IPS-NIHi7 (cell line): ENCODE data around the gene SIL1.

Experiments
- DNase-seq: peaks from one replicate; pipeline ENCODE4 v3.0.0; 2012; ENCODE audit warnings: mixed read lengths; ENCODE audit errors: extremely low spot score

Gene SIL1

GRCh38 chr5:138961729-138962128 lies 236.4 kb downstream of the SIL1 start:
- DNase-seq: no peak

- DNase-seq: no peak
Observed at GRCh38 chr5:138961221-138961620, 236.9 kb downstream of the SIL1 start.

GRCh38 chr5:138960145-138960692 lies 237.9 kb downstream of the SIL1 start:
- no peak for DNase-seq

DNA sequence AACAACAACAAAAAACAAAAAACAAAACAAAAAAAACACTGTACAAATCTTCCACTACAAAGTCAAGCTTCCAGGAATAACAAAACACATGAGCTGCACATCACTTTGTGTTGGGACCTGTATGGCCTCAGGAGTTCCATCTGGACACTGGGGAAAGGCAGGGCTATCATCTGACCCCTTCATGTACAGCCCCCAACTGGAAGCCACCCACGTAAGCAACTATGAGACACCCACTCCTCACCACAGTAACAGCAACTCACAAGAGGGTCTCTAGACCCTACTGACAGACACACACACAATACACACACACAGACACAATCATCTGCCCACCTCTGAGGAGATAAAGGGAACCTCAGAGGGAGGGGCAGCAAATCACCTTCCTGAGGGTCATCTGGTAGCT lies 241.4 kb downstream of the SIL1 start:
- DNase-seq: no peak

DNA sequence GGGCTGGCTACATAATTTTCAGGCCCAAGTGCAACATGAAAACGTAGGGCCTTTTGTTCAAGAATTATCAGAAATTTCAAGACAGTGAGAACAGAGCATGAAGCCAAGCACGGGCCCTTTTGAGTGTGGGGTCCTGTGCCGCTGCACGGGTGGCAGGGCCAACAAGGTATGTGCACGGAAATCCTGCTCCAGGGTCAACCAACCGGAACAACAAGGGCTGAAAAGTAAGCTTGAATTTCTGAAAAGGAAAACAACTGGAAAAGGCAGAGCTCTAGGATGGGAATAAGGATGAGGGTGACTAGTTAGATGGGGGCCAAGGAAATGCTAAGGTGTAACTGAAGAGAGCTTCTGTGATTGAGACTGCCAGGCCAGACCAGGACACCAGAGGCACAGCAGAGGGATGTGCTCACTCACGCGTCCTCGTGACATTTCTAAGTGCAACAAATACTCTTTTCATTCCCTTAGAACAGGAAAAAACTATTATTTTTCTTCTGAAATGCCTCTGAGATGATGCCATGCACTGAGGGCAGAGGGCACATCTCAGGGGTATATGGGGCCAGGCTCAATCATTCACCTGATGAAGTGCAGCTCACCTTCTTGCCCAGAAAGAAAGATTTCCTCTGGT lies 242.4 kb downstream of the SIL1 start:
- DNase-seq: no peak

GRCh38 chr5:138955013-138955660 lies 243.0 kb downstream of the SIL1 start:
- DNase-seq: no peak

DNA sequence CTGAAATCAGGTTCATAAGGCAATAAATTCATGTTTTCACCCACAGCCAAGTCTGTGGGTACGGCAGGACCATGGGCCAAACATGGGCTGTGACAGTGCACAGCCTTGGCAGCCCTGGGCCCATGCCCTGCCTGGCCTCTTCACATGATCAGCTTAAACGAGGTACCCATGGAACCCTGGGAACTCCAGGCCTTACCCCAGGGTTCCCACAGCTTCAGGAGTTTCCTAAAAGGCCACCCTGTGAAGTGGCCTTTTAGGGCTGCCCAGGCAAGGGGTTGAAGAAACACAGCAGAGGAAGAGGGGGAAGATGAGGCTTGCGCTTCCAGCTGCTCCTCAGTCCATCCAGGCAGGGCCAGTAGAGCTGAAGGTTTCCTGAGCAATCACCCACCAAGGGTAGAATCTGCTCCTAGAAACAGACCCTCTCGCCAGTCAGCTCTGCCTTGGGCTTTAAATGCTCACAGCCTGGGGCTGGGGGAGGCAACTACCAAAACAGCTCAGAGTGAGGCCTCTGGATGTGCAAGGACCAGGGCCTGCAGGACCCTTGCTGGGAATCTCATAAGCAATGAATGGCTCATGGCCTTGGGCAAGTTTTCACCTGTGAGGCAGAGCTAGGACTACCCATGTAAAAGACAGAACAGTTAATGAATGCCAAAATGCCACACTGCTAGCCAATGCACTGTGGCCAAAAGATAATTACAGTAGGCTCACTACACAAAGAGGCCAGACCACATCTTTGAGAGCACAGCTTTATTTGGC lies 243.7 kb downstream of the SIL1 start:
- no peak for DNase-seq

DNA sequence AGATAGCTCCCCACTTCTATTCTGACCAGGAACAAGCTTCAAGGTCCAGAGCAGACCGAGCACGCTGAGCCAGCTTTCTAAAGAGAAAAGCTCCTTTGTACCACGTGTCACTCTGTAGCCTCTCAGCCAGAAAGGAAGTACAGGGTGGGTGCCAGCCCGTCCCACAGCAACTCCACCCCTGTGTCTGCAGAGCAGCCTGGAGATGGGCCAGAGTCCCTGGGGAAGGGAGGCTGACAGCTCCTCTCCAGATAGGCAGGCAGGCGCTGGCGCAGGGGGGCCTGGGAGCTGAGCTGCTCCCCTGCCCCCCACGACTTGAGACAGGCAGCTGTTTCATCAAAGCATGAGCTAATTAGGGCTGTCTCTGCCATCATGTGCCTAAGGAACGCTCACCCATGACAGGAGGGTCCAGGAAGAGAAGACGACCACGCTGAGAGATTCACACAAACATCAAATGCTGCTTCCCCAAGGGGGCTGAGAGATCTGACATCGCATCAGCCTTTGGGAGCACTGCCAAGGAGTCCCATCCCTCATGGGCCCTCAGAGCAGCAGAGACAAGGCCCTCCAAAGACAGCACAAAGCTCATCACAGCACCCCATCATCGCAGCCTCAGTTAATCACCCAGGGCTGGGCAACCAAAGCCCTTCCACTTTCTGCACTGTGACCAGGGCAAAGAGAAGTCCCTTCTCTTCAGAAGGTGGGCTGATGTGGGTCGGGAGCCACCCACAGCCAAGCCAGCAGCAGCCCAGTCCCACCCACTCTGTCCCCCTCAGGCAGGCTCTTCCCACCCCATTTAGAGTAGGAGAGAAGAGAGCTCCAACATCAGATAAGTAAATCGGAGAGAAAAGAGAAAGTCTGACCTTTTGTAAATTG lies 244.5 kb downstream of the SIL1 start:
- no peak for DNase-seq

GRCh38 chr5:138952962-138953361 lies 245.2 kb downstream of the SIL1 start:
- DNase-seq: no peak

- no peak for DNase-seq
Observed at GRCh38 chr5:138951986-138952735, 246.0 kb downstream of the SIL1 start.

GRCh38 chr5:138951091-138951985 lies 246.8 kb downstream of the SIL1 start:
- no peak for DNase-seq

- DNase-seq: no peak
Observed at GRCh38 chr5:138950421-138951031, 247.6 kb downstream of the SIL1 start.

DNA sequence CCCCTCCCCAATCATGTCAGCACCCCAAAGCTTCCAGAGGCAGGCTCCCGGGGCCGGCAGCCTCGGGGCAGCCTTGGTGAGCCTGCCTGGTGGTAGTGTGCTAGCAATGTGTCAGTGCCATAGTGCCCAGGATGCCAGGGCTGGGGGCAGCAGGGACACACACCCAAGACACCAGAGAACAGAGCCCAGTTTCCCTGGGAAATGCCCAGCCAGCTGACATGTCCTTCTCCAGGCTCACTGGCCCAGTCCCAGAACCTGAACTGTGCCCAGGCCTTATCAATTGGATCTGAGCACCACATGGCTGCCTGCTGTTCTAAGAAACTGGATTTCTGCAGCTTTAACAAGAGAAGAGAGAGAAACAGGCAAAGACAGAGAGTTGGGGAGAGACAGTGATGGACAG lies 248.2 kb downstream of the SIL1 start:
- DNase-seq: no peak

- no peak for DNase-seq
Observed at GRCh38 chr5:138949223-138949574, 249.0 kb downstream of the SIL1 start.

DNA sequence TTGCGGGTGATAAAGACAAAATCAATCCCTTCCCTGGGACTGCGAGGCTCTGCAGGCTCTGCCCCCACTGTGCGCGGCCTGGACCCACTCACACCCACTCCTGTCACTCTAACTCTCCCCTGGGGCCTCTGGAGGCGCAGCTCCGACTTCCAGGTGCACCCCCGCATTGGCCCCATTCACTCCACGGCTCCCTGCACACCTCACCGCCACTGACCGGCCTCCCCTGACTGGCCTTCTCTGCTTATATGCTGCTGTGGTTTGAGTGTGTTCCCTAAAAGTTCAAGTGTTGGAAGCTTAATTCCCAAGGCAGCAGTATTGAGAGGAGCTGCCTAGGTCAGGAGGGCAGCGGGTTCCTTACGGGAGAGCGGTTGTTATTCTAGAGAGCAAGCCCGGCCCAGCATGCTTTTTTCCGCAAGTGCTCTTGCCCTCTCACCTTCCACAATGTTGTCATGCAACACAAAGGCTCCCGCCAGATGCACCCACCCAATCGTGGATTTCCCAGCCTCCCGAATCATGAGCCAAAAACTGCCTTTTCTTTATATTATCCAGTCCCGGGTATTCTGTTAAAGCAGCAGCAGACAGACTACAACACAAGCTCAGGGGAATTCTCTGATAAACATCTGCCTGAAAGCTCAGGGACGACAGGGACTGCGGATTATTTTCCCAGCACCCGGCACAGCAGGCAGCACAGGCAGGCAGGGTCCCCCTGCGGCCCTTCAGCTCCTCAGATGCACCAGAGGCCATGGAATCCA lies 249.5 kb downstream of the SIL1 start:
- no peak for DNase-seq

- no peak for DNase-seq
Observed at GRCh38 chr5:138947780-138948179, 250.4 kb downstream of the SIL1 start.

- no peak for DNase-seq
Observed at GRCh38 chr5:138946831-138947560, 251.2 kb downstream of the SIL1 start.

DNA sequence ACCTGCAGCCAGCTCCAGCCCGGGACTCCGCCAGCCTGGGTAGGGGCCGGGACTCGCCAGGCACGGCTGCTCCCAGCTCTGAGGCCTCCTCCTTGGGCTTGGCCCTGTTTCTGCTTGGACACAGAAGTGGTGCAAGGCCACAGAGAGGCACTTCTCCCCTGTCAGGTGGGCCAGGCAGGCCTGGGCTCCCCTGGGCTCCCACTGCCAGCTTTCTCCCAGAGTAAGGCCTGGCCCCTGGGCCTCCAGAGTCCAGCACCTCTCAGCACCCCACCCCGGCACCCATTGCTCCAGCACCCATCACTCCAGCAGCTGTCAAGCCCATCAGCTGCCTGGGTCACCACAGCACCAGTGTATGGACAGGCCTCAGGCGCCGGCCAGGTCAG lies 251.9 kb downstream of the SIL1 start:
- DNase-seq: peak; percentile 66
